Naive thymus-derived CD8-positive, alpha-beta T cell (primary cell): Measurements from ENCODE around the gene GRK5. TPM values are rescaled to one million over a fixed set of nuclear protein-coding genes. Genes with fewer than 3 reads are reported as not detected.

Source experiments
- ATAC-seq, 2 donors: fragments of 150-1000 bp; cut with Tn5 transposase in 1 of 2; sonication (Bioruptor Pico), chemical (Tn5 transposase) in 1 of 2; 1 replicate in 1 of 2; 2 replicates in 1 of 2; pipeline ENCODE4 v1.10.0; 2021; ENCODE audit warnings: mild to moderate bottlenecking in 2 of 2, moderate library complexity in 2 of 2
- POLR2A ChIA-PET: fragments of 350-600 bp; sonication (Branson Sonifier 250); formaldehyde crosslinking; loops from one replicate; lab custom pipeline; 2021; ENCODE audit warnings: antibody characterized with exemption; lab: Charles Lee
- DNase-seq, 10 donors: peaks; one replicate each; pipeline versions ENCODE4 v3.0.0 to v3.0.0-alpha.2; 2020 to 2022
- H3K27ac Mint-ChIP-seq, 10 donors: one replicate each; pipeline ENCODE4 v1.8.0; 2020 to 2022; ENCODE audit warnings: mild to moderate bottlenecking in 10 of 10, mixed read lengths in 10 of 10, moderate library complexity in 4 of 10, inconsistent platforms in 1 of 10
- H3K27me3 Mint-ChIP-seq, 5 donors: one replicate each; pipeline ENCODE4 v1.8.0; 2021 to 2022; ENCODE audit warnings: mixed read lengths in 5 of 5
- H3K36me3 Mint-ChIP-seq, 3 donors: one replicate each; pipeline ENCODE4 v1.8.0; 2020 to 2022; ENCODE audit warnings: mixed read lengths in 3 of 3, mild to moderate bottlenecking in 2 of 3, inconsistent platforms in 1 of 3
- H3K4me1 Mint-ChIP-seq, 4 donors: one replicate each; pipeline ENCODE4 v1.8.0; 2021 to 2022; ENCODE audit warnings: mixed read lengths in 4 of 4
- H3K4me3 Mint-ChIP-seq, 10 donors: one replicate each; pipeline ENCODE4 v1.8.0; 2020 to 2022; ENCODE audit warnings: mild to moderate bottlenecking in 10 of 10, mixed read lengths in 10 of 10, moderate library complexity in 6 of 10, inconsistent platforms in 1 of 10
- H3K9me3 Mint-ChIP-seq, 9 donors: one replicate each; pipeline ENCODE4 v1.8.0; 2020 to 2022; ENCODE audit warnings: mixed read lengths in 9 of 9, mild to moderate bottlenecking in 3 of 9, inconsistent platforms in 1 of 9, moderate library complexity in 1 of 9
- polyA plus RNA-seq, 3 donors: library from polyadenylated mRNA; unstranded; fragments of 300-500 nt; fragmentation: Illumina TruSeq; gene quantifications; one replicate each; pipeline ENCODE4 v1.2.3, GENCODE V29; 2021
- total RNA-seq, 8 experiments: library from RNA in 2 of 8; stranded (reverse) in 2 of 8; gene quantifications; one replicate each; pipeline ENCODE4 v1.2.3 and lab custom pipeline; 2021 to 2026

Gene GRK5
- total and polyA plus RNA-seq, 5 experiments from 2014 or later, result 4.4 to 23.2 (median 11.0) TPM

DNA sequence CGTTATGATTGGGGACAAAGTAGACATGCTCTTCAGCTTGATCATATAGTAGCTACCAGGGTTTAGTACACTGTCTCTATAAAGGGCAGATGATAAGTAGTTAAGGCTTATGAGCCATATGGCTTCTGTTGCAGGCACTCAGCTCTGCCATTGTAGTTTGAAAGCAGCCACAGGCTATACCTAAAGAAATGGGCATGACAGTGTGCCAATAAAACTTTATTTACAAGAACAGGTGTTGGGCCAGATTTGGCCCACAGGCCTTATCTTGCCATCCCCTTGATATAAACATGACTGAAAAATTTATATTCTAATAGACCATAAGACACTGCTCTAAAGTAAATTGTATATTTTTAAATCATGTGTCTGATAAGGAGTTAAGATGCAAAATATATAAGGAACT is 36.6 kb downstream of the GRK5 start:
- no peak for ATAC-seq
- Mint-ChIP-seq H3K27ac (peak overlapping the region in 1 of 10 donors; percentile 1), H3K4me3 (no peak overlapping the region), H3K9me3 (no peaks in the 10 kb centered on the region), H3K36me3 (peaks cover 0 to 3% (median 0%) of the 10 kb centered on the region in 3 donors), H3K4me1 (peaks cover 11 to 31% (median 20%) of the 10 kb centered on the region in 4 donors), H3K27me3 (no peaks in the 10 kb centered on the region)
- DNase-seq, result no peak
- POLR2A ChIA-PET, result interaction anchor here (0.5 to 1.3 kb wide), 2 partner anchors 24 to 323 kb away, joined by 3 to 4 read pairs; no protein-coding TSS in a partner anchor

GRCh38 chr10:119245272-119245671 is 37.9 kb downstream of the GRK5 start:
- peaks cover 0 to 3% (median 0%) of the 10 kb centered on the region in 3 donors for H3K36me3 Mint-ChIP-seq
- no peaks in the 10 kb centered on the region for H3K27me3 Mint-ChIP-seq
- ATAC-seq, result no peak
- peaks cover 11 to 35% (median 19%) of the 10 kb centered on the region in 4 donors for H3K4me1 Mint-ChIP-seq
- no peak overlapping the region for H3K4me3 Mint-ChIP-seq
- no peak for DNase-seq
- H3K27ac Mint-ChIP-seq, result no peak overlapping the region
- H3K9me3 Mint-ChIP-seq, result no peaks in the 10 kb centered on the region
- POLR2A ChIA-PET, result no interaction called here

DNA sequence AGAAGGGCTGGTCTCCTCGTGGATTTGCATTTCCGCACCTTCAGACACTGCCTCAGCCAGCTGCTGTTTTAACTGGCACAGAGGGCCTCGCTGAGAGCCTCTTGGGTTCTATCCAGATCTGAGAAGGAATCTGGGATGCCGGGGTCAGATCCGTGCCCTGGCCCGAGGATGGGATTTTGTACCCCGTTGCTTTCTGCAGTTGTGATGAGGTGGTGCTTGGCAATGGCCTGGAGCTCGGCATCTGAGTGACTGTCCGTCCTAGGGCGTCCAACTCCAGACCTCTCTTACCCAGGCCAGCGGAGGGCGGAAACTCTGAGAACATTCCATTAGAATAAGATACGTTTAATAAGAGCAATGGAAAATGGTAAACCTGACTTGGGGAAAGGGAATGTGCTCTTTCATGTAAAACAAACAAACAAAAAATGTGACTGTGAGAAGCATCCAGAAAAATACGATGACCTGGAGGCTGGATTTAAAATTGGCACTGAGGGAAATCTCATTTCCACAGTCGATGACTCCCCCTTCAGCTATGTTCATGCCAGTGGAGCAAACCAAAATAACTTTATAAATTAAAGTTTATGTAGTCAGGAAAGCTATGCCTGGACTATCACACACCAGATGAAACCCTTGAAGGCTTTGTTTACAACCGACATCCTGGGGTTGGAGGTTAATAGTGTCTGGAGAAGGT is 39.6 kb downstream of the GRK5 start:
- Mint-ChIP-seq H3K27ac (peak overlapping the region in 1 of 10 donors; percentile 27), H3K4me1 (peaks cover 6 to 32% (median 15%) of the 10 kb centered on the region in 4 donors), H3K9me3 (no peaks in the 10 kb centered on the region), H3K36me3 (peaks cover 0 to 3% (median 3%) of the 10 kb centered on the region in 3 donors), H3K27me3 (no peaks in the 10 kb centered on the region), H3K4me3 (no peak overlapping the region)
- ATAC-seq (no peak), DNase-seq (no peak)
- POLR2A ChIA-PET, result interaction anchor here (0.6 kb wide), 1 partner anchor 23 kb away, joined by 3 read pairs; no protein-coding TSS in a partner anchor

- Mint-ChIP-seq H3K36me3 (peaks cover 0 to 3% (median 3%) of the 10 kb centered on the region in 3 donors), H3K9me3 (no peaks in the 10 kb centered on the region), H3K4me3 (no peak overlapping the region), H3K4me1 (peaks cover 6 to 28% (median 13%) of the 10 kb centered on the region in 4 donors), H3K27me3 (no peaks in the 10 kb centered on the region), H3K27ac (no peak overlapping the region)
- ATAC-seq, result no peak
- DNase-seq, result no peak
- POLR2A ChIA-PET, result interaction anchor here (0.6 kb wide), 1 partner anchor 23 kb away, joined by 3 read pairs; no protein-coding TSS in a partner anchor
Observed at GRCh38 chr10:119247550-119247894, 40.2 kb downstream of the GRK5 start.

DNA sequence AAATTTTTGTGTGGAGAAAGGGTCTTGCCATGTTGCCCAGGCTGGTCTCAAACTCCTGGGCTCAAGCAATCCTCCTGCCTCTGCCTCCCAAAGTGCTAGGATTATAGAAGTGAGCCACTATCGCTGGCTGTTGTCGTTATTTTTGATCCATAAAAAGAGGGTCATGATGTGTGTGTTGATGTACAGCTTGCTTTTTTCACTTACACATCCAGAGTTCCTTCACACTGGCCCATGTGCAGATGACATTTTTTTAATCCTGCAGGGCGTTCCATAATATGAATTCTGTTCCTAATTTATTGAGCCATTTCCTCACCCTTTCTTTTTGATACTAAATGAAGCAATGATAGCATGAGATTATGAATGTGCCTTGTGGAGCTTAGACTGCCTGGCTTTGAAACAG is 40.8 kb downstream of the GRK5 start:
- Mint-ChIP-seq H3K9me3 (no peaks in the 10 kb centered on the region), H3K4me1 (peaks cover 5 to 25% (median 15%) of the 10 kb centered on the region in 4 donors), H3K4me3 (no peak overlapping the region), H3K27ac (peak overlapping the region in 1 of 10 donors; percentile 60), H3K27me3 (no peaks in the 10 kb centered on the region), H3K36me3 (peaks cover 0 to 3% (median 3%) of the 10 kb centered on the region in 3 donors)
- POLR2A ChIA-PET, result no interaction called here
- ATAC-seq, result no peak
- no peak for DNase-seq

DNA sequence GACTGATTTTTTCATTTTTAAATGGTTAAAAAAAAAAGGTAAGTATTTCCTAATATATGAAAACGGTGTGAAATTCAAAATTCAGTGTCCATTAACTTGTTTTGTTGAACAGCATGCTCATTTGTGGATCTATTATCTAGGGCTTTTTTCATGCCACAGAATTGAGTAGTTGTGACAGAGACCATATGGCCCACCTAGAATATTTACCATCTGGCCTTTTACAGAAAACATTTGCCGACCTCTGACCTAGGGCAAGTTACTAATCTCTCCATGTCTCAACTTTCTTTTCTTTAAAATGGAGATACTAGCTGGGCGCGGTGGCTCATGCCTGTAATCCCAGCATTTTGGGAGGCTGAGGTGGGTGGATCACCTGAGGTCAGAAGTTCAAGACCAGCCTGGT is 41.3 kb downstream of the GRK5 start:
- no peak overlapping the region for H3K4me3 Mint-ChIP-seq
- ATAC-seq (no peak), DNase-seq (no peak)
- peaks cover 8 to 22% (median 13%) of the 10 kb centered on the region in 4 donors for H3K4me1 Mint-ChIP-seq
- peaks cover 0 to 3% (median under 1%) of the 10 kb centered on the region in 3 donors for H3K36me3 Mint-ChIP-seq
- no peaks in the 10 kb centered on the region for H3K27me3 Mint-ChIP-seq
- H3K9me3 Mint-ChIP-seq, result no peaks in the 10 kb centered on the region
- POLR2A ChIA-PET, result no interaction called here
- no peak overlapping the region for H3K27ac Mint-ChIP-seq

DNA sequence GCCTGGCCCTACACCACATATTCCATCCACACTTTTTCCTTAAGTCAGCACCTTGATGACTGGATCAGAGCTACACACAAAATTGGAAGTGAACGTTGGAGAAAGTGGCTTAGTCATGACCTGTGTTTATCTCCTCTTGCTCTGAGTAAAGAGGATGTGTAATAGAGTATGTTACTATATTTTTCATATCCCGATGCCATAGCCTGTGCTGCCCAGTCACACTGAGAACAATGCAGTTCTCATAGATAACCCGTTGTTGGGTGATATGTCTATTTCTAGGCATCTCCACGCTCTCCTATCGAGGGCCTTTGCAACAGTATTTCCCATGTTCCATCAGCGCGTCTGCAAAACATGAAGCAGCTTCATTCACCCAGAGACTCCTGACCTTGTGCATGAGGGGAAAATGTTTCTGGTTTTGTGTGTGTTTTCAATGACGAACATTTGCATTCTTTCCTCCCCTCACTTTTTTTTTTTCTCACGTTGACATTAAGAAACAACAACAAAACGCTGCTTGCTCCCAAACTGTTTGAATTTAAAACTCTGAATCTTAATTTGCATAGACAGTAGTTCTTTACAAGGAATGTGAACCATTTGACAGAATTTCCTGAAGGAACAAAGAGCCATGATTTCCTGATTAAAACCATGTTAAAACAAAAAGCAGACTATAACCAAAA is 43.4 kb downstream of the GRK5 start:
- Mint-ChIP-seq H3K4me1 (peaks cover 4 to 21% (median 18%) of the 10 kb centered on the region in 4 donors), H3K9me3 (no peaks in the 10 kb centered on the region), H3K27me3 (no peaks in the 10 kb centered on the region), H3K27ac (peak overlapping the region in 5 of 10 donors; percentile 30 to 74 (median 52)), H3K36me3 (peaks cover 0 to 3% (median under 1%) of the 10 kb centered on the region in 3 donors), H3K4me3 (no peak overlapping the region)
- ATAC-seq (no peak), DNase-seq (no peak)
- POLR2A ChIA-PET, result no interaction called here

DNA sequence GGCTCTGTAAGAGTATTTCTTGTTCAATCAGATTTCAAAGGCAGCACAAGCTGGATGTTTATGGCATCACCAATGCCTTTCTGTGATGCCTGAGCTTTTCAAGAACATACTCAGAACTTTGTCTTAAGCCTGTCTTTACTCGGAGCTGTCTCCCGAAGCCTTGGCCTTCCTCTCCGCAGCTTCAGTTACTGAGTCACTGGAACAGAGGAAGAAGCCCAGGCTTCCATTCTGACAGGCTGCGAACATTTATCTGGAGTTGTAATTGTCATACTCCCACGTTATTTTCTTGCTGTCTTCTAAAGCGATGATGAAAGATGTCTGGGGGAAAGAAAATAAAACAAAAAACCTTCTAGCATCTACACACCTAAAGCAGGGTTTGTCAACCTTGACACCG is 43.9 kb downstream of the GRK5 start:
- POLR2A ChIA-PET, result no interaction called here
- H3K4me3 Mint-ChIP-seq, result no peak overlapping the region
- peaks cover 4 to 21% (median 18%) of the 10 kb centered on the region in 4 donors for H3K4me1 Mint-ChIP-seq
- ATAC-seq (no peak), DNase-seq (no peak)
- no peaks in the 10 kb centered on the region for H3K9me3 Mint-ChIP-seq
- no peaks in the 10 kb centered on the region for H3K27me3 Mint-ChIP-seq
- H3K36me3 Mint-ChIP-seq, result peaks cover 0 to 3% (median 3%) of the 10 kb centered on the region in 3 donors
- H3K27ac Mint-ChIP-seq, result peak overlapping the region in 3 of 10 donors; percentile 30 to 74 (median 44)

- POLR2A ChIA-PET, result no interaction called here
- H3K27ac Mint-ChIP-seq, result peak overlapping the region in 3 of 10 donors; percentile 37 to 88 (median 74)
- no peak overlapping the region for H3K4me3 Mint-ChIP-seq
Observed at GRCh38 chr10:119252051-119252465, 44.7 kb downstream of the GRK5 start.

DNA sequence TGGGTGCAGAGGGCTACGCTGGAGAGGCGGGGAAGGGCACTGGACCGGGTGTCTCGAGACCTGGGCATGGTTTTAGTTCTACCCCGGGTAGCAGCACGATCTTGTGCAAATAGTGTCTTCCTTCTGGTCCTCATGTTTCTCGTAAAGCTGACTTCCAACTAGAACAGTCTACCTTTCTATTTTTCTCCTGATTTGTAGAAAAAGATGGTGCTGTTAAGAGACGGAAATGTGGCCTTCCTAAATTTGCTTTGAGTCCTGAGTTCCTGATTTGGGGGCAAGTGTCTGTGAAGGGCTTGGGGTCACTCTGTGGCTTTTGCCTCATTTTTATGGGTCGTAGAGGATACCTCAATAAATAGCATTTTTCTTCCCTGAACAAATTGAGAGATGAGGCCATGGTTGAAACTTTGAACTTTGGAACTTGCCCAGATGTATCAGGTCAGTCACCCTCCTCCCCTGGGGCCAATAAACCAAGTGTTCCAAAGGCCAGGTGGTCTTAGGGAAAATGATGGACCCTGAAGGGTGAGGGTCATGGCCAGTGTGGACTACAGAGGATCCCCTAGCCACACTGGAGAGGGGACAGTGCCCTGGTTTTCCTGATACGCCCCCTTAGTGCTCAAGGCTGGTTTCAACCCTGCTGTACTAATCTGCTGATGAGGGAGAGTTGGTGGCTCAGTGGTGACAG is 45.2 kb downstream of the GRK5 start:
- Mint-ChIP-seq H3K4me1 (peaks cover 4 to 24% (median 18%) of the 10 kb centered on the region in 4 donors), H3K9me3 (no peaks in the 10 kb centered on the region), H3K4me3 (no peak overlapping the region), H3K36me3 (peaks cover 3 to 6% (median 5%) of the 10 kb centered on the region in 3 donors), H3K27ac (peak overlapping the region in 4 of 10 donors; percentile 24 to 88 (median 70)), H3K27me3 (no peaks in the 10 kb centered on the region)
- no peak for ATAC-seq
- no peak for DNase-seq
- POLR2A ChIA-PET, result no interaction called here

More at GRCh38 chr10:119252051-119252465, 44.7 kb downstream of the GRK5 start:
- Mint-ChIP-seq H3K4me1 (peaks cover 4 to 24% (median 18%) of the 10 kb centered on the region in 4 donors), H3K9me3 (no peaks in the 10 kb centered on the region), H3K27me3 (no peaks in the 10 kb centered on the region), H3K36me3 (peaks cover 3 to 6% (median 5%) of the 10 kb centered on the region in 3 donors)
- ATAC-seq (no peak), DNase-seq (no peak)

DNA sequence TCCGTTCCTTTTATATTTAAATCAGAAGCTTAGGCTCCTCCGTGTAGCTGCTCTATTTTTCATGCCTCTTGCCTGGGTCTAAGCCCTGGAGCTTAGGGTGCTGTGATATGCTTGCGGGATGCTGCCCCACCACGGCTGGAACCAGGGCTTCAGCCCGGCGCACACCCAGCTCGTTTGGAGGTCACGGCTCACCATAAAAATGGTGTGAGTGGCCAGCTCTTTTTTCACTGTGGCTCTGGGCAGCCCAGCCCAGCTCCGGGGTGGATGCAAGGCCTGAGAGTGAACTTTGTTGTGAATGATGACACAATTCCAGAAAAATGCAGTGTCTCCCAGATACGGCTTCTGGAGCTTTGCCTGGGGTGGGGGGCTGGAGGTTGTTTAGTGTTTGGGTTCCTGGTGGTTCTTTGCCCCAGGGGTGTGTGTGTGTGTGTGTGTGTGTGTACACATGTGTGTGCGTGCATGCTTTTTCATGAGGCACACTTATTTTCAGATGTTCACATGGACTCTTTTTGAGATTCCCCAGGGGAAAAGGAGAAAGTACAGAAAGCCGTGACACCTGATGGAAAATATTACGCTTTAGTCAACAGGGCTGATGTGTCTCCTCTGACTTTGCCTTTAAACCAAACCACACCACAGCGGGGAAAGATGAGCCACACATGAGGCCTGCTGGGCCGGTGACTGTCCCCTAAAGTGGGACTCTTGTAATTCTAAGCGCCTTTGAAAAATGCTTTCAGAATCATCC is 46.2 kb downstream of the GRK5 start:
- no peak overlapping the region for H3K4me3 Mint-ChIP-seq
- H3K27ac Mint-ChIP-seq, result peak overlapping the region in 8 of 10 donors; percentile 40 to 88 (median 71)
- H3K4me1 Mint-ChIP-seq, result peaks cover 4 to 30% (median 18%) of the 10 kb centered on the region in 4 donors
- H3K9me3 Mint-ChIP-seq, result no peaks in the 10 kb centered on the region
- H3K27me3 Mint-ChIP-seq, result no peaks in the 10 kb centered on the region
- no peak for DNase-seq
- POLR2A ChIA-PET, result interaction anchor here (0.7 kb wide), 1 partner anchor 150 kb away, joined by 4 read pairs; no protein-coding TSS in a partner anchor
- ATAC-seq, result no peak
- H3K36me3 Mint-ChIP-seq, result peaks cover 3 to 6% (median 5%) of the 10 kb centered on the region in 3 donors

DNA sequence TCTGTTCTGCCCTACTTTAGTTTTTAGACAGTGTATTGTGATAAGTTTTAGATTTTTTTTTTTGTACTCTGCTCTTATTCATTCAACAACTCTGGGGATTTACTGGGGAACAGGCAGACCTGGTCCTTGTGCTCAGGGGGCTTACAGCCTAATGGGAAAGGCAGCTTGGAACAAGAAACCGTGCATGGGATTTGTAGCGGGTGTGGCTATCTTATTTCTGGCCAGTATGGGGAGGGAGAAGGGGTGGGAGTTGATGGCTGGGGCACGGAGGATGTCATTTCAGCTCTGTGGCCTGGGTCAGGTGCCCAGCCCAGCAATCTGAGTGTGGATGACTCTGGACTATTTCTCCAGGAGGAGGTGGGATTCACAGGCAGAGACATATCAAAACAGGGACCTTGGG is 47.0 kb downstream of the GRK5 start:
- no peak overlapping the region for H3K4me3 Mint-ChIP-seq
- ATAC-seq, result no peak
- peak overlapping the region in 6 of 10 donors; percentile 14 to 79 (median 71) for H3K27ac Mint-ChIP-seq
- DNase-seq, result no peak
- H3K9me3 Mint-ChIP-seq, result no peaks in the 10 kb centered on the region
- peaks cover 3 to 6% (median 5%) of the 10 kb centered on the region in 3 donors for H3K36me3 Mint-ChIP-seq
- no peaks in the 10 kb centered on the region for H3K27me3 Mint-ChIP-seq
- POLR2A ChIA-PET, result interaction anchor here (0.8 to 1.3 kb wide), 2 partner anchors 14 to 37 kb away, joined by 3 to 5 read pairs; no protein-coding TSS in a partner anchor
- peaks cover 6 to 30% (median 21%) of the 10 kb centered on the region in 4 donors for H3K4me1 Mint-ChIP-seq
